ENCODE results near the gene CD38.

- TF ChIP-seq CTCF (IDR thresholded peaks at IDR 0.05) = no peak
- no peak for TF ChIP-seq EZH2 (IDR thresholded peaks at IDR 0.05)
These were observed 34.0 kb upstream of the CD38 start for GRCh38 chr4:15744016-15744545.

Data from neural progenitor cell (in vitro differentiated cells).